ENCODE data around the gene EEF2KMT.
"Not testable (repeated sequence)": the region's sequence is repeated elsewhere in the genome, so short reads cannot be mapped to it uniquely, and the experiment has no call there.

Gene EEF2KMT

DNA sequence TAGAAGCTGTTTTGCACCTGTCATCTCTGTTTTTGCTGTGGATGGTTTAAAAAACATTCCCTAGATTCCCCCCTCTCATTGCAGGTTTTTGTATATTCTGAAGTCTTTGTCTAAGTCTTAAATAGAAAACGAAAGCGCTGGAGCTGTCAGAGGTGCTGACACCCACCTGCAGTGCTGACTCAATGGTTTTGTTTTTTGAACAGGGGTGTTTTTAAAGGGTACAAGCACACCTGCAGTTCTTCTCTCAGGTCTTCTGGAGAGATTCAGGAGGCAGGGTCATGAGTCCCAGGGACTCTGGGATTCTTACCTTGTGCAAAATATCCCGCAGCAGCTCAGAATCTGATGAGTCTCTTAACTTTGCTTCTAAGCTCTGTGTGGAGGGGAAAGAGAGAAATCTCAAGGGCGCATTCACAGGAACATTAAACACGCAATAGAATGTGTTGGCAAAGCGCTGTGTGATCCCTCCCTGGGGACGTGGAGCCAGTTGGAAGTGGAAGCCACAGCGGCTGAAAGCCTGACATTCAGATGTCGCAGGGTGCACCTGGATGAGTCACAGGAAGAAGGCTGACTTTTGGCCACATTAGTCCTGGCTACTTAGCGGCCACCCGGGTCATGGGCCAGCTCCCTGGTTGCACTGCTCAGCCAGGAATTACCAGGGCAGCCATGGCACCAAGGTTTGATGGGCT, 2.3 kb downstream of the EEF2KMT start:
- DNase-seq, result not testable (repeated sequence)

DNA sequence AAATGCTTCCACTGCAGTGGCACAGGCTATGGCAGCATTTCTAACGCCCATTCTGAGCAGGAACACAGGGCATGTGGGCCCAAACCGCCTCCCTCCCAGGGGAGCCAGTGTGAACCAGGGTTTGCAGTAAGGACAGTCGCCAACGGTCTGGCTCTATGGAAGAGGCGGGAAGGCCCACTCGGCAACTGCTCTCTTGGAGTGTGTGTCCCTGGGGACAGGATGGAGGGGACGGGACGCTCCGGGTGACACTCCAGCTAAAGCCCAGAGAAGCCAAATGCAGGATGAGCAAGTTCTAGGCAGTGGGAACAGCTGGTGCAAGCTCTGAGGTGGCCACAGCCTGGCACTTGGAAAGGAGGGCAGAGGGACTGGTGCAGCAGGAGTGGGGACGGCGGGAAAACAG, 3.8 kb downstream of the EEF2KMT start:
- DNase-seq, result not testable (repeated sequence)

DNA sequence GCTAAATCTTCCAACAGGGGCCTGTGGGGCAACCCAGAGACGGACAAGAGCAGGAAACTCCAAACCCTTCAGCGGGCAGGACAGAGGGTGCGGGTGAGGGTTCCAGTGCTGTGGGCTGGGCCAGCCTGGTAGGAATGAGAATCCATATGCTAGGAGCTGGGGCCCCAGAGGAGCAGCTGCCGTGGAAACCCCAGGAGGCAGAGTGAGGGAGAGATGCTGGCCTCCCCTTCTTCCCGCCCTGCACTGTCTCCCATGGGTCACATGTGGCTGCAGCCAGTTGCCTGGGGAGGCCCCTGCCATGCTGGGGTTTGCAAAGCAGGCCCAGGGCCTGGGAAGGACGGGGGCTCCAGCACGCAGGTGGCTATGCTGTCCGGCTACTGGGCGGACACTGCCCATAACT, 4.5 kb downstream of the EEF2KMT start:
- DNase-seq, result not testable (repeated sequence)

DNA sequence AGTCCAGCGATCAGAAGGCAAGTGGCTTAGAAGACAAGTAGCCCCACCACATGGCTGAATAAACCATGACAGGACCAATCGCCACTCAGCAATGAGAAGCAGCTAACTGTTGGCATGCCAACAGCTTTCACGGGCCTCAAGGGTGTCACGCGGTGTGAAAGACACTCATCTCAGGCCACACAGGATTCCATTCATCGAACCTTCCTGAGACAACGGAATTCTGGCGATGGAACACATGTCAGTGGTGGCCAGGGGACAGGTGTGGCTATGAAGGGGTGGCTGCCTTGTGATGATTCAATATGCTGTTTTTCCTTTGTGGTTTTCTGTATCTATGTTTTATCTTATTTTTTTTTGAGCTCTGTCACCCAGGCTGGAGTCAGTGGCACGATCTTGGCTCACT, 7.0 kb downstream of the EEF2KMT start:
- peak in 1 of 5 experiments; percentile 11 for DNase-seq

DNA sequence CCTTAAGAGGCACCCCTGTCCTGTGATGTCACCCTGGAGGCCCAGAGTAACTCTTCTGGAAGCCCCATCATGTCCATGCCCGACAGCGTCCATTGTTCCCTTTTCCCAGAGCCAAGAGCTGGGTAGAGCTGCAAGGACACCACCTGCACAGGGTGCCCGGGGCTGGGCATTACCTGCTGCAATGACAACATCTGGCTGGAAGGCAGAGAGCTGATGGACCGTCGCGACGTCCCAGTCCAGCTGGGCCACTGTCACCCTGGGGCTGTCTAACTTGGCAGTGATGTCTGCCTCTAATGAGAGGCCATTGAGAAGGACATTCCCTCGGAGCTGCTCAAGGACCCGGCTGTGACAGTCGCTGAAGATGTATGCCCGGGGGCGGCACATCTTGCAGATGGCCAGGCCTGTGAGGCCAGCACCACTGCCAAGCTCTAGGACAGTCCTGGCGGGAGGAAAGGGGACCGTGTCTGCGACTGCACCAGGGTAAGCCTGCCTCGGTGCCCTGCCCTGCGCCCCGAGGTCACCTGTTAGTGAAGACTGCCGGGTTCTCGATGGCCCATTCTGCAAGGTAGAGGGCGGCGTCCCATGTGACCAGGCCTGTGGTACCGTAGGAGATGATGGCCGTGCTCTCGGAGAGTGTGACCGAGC, 7.6 kb downstream of the EEF2KMT start:
- not testable (repeated sequence) for DNase-seq

DNA sequence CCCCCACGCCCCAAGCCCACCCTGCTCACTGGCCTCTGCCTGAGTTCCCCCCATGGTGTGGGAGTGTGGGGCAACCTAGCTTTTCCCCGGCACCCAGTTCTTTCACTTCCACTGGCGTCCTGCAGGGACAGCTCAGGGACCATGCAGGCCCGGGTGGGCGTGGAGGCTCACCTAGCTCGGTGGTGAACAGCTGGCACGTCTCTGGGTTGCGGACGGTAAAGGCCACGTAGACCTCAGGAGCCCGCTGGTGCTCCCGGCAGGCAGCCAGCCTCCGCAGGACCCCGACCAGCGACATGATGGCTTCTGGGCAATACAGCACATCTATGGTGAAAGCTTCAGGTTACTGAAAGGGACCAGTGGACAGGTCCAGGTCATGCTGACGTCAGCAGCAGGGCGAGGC, 8.7 kb downstream of the EEF2KMT start:
- DNase-seq, result not testable (repeated sequence)

DNA sequence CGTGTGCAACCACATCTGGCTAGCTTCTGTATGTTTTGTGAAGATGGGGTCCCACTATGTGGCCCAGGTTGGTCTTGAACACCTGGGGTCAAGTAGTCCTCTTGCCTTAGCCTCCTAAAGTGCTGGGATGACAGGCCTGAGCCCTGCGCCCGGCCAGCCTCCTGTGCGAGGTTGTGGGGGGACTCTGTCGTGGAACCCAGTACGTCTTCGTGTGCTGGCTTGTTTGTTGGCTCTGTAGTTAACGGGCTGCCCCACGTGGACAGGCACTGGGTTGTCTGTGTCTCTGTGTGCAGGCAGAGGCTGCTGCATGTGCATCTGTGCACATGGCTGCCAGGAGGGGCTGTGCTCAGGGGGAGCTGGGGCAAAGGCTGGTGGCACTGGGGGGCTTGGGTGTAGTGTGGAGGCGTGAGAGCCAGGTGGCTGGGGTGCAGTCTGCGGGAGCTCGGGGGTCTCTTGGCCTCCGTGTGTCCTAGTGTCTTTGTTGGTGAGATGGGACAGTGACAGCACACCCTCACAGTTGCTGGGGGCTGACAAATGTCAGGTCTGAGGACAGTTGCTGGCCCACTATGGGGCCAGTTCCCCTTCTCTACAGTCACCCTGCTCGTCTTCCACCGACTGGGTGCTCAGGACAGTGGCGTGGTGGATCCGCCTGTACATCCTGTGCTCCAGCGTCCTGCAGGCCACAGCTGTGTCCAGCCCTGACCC, 9.4 kb downstream of the EEF2KMT start:
- DNase-seq, result not testable (repeated sequence)

DNA sequence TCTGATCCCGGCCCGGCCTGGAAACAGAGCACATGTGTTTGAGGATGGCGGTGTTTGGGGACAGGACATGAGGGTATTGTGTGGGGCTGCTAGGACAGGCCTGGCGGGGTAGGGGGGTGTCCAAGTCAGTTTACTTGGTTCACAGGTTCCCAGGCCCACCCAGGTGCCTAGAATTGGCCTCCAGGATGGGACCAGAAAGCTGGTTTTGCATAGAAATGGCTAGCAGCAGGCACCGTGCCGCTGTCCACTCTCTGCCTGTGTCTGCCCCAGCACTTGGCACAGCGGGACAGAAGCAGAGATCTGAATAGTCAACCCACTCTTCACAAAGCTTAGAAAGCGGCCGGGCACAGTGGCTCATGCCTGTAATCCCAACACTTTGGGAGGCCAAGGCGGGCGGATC, 11.9 kb downstream of the EEF2KMT start:
- DNase-seq, result not testable (repeated sequence)

DNA sequence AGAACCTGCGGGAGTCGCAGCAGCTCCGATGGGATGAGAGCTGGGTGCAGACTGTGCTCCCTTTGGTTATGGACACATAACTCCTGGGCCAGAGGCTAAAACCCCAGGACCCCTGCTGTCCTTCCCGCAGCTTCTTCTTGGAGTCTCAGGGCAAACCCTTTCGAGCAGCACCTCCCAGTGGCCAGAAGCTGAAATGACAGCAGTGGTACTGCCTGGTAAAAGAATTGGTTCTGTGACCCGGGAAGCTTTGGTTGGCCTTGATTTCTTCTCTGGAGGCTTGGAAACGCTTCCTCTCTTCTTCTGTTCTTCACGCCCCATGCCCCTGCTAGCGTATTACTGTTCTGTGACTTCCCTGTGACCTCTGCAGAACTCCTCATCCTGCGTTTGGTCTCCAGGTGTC, 12.8 kb downstream of the EEF2KMT start:
- peak in 4 of 5 experiments; percentile 18 to 57 (median 43) for DNase-seq

DNA sequence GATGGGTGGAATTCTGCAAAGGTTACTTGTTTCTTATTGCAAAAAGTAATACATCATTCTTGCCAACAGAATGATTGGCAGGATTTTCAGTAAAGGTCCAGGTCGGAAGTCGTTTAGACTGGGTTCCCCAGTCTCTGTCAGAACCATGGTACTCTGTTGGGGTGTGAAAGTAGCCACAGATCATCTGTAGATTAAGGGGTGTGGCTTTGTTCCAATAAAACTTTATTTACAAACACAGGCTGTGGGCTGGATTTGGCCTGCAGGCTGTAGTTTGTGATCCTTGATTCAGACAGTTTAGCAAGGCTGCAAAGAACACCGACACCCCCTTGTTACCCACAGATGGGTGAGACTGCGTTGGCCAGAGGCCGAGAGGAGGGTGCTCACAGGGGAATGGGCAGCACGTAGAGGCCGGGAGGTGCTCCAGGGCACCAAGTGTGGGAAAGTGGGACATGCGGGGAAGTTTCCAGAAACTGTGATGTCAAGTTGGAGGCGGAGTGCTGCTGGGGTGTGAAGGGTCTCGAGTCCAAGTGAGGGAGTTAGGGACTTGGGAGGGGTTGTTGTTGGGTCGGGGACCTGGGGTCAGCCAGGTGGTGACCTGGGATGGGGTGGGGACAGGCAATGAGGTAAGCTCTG, 13.4 kb downstream of the EEF2KMT start:
- not testable (repeated sequence) for DNase-seq

DNA sequence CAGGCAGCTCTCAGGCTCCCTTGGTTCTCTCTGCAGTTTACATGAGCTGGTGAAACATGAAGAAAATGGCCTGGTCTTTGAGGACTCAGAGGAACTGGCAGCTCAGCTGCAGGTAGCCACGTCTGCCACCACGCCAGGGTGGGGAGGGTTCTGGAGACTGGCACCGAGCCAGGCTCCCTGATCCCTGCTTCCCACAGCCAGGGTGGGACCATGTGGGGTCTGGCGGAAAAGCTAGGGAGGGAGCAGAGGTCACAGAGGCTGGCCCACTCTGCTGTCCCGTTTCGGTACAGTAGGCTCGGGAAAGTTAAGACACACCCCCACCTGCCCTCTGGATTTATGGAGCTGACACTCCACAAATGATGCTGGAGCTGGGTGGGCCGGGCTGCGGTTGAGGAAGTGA, 13.9 kb downstream of the EEF2KMT start:
- not testable (repeated sequence) for DNase-seq

DNA sequence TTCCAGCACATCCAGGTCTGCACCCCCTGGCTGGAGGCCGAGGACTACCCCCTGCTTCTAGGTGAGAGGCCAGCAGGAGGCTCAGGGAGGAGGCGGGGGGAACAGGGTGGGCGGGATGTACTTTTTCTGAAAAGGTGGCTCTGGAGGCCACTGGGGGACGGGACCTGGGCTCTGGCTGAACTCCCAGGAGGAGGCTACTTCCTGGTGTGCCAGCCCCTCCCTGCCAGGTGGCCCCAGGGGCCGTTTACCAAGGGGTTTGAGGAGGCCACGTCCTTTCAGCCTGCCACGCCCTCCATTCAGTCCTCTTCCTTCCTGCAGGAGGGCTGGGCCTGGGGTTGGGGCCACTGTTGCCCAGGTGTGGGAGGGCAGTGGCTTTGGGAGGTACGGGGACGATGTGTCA, 16.6 kb downstream of the EEF2KMT start:
- DNase-seq, result not testable (repeated sequence)

DNA sequence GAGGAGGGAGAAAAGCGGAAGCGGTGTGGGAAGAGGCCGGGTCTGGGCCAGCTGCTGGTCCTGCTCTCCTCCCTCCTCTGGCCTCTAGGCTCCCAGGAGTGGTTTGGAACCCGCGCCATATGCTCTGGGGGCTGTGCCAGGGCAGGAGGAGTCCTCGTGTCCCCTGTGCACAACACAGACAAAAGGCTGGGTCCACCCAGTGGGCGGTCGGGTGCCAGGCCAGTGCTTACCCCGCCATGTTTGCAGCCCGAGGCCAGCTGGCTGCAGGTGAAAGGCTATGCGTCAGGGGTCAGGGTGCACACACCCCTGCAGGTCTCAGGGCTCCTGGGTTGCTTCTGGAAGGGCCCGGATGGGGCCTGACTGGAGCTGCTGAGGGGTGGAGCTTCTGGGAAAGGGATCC, 17.1 kb downstream of the EEF2KMT start:
- DNase-seq, result not testable (repeated sequence)

DNA sequence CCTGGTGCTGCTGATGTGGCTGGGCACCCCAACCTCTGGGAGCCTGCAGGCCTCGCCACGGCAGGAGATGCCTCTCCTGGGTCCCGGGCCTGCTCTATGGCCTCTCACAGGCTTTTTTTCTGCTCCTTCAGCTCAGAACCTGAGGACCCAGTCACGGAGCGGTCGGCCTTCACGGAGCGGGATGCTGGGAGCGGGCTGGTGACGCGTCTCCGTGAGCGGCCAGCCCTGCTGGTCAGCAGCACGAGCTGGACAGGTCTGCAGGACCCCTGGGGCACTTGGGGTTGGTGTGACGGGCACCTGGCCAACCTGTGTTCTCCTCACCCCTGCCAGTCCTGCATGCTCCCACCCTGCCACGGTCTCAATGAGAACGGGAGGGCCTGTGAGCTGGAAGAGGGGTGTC, 19.0 kb downstream of the EEF2KMT start:
- DNase-seq, result no peak

DNA sequence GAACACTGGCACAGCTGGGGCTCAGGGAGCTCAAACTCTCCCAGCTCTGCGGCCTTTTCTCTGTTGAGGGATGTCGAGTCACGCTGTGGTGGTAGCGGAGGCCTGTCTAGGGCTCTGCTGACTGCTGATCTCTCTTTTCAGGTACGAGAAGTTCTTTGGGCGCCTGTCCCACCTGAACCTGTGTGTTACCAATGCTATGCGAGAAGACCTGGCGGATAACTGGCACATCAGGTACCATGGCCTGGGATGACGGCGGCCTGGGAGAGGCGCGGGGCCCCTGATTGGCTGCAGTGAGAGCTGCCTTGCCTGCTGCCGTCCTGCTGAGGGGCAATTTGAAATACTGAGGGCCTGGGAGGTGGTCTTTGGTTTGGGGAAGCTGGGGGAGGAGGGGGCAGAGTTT, 20.3 kb downstream of the EEF2KMT start:
- no peak for DNase-seq

DNA sequence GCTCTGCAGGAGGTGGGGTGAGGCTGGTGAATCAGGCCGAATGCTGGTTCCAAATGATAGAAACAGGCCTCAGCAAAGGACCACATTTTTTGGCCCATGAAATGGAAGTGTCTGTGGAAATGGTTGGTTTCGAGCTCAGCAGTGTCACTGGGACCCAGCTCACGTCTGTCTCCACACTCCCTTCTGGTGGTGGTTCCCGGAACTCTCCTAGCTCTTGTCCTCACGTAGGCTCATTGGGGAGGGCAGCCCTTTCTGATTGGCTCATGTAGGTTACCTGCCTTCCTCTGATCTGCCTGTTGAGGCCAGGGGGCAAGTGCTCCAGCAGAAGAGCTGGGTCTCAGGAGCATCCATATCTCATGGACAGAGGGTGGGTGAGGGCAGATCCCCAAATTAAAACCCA, 22.0 kb downstream of the EEF2KMT start:
- DNase-seq, result no peak

DNA sequence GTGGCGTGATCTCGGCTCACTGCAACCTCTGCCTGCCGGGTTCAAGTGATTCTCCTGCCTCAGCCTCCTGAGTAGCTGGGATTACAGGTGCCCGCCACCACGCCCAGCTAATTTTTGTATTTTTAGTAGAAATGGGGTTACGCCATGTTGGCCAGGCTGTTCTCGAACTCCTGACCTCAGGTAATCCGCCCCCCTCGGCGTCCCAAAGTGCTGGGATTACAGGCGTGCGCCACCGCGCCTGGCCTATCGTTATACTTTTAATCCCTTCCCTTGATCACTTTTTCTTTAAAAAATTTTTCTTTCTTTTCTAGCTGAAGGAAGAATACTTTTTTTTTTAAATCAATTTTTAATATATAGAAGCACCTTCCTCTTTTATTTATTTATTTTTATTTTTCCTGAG, 23.8 kb downstream of the EEF2KMT start:
- not testable (repeated sequence) for DNase-seq

DNA sequence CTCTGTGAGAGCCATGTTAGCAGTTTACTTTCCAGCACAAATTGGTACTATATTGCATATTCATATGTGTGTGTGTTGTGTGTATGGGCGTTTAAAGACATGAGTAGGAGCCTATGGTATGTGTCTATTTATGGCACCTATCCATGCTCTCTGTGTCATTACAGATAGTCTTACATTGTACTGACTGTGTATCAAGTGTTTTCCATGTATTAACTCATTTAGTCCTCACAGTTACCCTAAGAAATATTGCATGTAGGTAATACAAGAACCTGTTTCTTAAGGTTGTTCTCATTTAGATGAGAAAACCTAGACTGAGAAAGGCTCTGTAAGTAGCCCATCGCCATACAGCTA, 24.3 kb downstream of the EEF2KMT start:
- DNase-seq, result no peak

DNA sequence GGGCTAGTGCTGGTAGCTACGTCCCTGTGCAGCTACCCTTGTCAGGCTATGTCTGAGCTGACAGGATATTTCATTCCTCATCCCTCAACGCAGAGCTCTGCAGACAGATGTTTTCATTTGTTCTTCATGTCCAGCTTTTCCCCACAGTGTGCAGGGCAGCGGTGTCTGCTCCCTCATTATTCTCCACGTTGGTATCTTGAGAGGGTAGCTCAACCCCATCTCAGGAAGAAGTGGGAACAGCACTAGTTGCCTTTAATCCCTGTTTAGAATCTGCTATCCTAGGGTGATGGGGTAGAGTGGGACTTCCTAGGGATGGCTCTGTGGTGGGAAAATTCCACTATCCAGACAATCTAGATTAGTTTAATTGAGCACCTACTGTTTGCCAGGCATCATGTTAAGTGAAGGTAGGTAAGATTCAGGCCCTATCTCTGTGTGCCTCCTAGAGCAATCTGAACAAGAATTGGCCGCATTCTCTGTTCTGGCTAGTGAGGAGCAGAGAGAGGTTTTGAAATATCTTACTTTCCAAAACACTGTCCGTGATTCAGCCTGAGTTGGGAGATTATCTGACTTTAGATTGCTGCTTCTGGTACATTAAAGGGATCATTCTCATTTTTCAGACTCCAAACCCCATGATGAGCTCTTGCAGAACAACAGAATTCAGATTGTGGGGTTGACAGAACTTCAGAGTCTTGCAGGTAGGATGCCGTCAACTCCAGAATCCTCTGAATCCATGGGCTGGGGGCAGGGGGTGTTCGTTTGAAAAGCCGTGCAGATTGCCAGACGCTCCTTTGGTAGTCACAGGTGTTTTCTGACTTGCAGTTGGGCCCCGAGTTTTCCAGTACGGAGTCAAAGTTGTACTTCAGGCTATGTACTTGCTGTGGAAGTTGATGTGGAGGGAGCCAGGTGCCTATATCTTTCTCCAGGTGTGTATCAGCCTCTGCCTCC, 25.0 kb downstream of the EEF2KMT start:
- DNase-seq, result no peak

DNA sequence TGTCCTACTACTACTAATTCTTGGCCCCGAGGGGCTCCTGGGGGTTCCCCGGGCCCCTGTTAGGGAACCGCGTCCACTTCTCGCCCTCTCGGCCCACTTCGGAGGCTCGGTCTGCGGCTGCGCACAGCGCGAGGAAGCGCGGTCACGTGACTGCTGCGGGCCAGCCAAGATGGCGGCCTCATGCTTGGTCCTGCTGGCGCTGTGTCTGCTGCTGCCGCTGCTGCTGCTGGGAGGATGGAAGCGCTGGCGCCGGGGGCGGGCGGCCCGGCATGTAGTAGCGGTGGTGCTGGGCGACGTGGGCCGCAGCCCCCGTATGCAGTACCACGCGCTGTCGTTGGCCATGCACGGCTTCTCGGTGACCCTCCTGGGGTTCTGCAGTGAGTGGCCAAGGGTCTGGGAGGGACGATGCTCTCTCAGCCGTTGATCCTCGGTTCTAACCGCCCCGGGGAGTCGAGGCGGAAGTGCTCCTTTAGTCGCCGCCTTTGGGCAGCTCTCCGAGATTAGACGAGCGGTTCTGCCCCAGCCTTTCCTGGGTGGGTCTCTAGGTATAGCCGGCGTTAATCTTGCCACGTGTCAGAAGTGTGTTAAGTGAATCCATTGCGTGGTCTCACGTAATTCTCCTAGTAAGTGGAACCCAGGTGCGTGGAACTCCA, 25.8 kb downstream of the EEF2KMT start, which contains the start of gene ALG1:
Gene ALG1 (plus strand): TSS at position 163 of the 653 bp plus-strand sequence. CDS start 7 bp downstream, at position 170.
- peak; percentile 76 to 92 (median 80) for DNase-seq

DNA sequence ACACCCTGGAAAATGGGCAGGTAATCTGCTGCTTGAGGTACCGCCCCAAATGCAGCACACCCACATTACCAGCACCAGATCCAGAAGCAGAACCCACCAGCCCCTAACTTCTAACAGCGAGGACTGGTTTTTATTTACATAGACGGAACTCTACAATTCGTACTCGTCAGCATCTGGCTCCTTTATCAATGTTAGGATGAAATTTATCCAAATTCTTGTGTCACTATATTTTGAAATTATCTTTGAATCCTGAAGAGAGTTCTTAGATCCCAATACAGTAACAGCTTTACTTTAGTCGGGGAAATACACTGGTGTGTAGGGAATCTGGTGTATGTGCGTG, 26.3 kb downstream of the EEF2KMT start:
- no peak for DNase-seq

Data from T-helper 2 cell (primary cell).